ENCODE measurements around the gene POLR1G. TPM values are rescaled to one million over a fixed set of nuclear protein-coding genes. Genes with fewer than 3 reads are reported as not detected.

The POLR1G gene
- total RNA-seq, 2 donors from 2014 or later: 5.5 to 5.6 TPM

DNA sequence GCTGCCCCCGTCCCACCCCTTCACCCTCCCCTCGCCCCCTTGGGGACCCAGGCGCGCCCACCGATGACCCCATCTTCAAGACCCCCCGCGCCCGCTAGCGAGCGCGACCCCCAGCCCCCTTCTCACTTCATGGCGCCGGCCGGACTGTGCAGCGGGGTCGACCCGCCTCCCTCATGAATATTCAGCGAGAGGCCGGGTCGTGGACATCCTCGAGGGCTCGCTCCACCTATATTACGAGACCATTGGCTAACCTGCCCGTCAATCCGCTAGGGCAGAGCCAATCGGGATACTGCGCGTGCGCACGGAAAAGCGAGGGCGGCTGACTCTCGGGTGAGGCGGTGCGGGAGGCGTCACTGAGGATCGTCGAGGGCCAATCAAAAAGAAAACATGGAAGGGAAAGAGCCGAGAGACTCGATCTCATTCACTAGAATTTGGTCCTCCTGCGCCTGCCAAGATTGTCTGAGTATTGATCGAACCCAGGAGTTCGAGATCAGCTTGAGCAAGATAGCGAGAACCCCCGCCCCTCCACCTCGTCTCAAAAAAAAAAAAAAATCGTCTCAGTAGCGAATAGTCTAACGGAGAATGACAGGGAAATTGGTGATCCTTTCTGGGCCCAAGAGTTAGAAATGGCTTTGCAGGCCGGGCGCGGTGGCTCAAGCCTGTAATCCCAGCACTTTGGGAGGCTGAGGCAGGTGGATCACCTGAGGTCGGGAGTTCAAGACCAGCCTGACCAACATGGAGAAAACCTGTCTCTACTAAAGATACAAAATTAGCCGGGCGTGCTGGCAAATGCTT lies 35.8 kb upstream of the POLR1G start, which contains the start of gene ERCC2:
TSS of gene ERCC2 (minus strand) at position 164 of the 795 bp plus-strand sequence. CDS start at position 131, 33 bp downstream.
- peak within 1 kb of the TSS; percentile 96 for H3K4me3 ChIP-seq

DNA sequence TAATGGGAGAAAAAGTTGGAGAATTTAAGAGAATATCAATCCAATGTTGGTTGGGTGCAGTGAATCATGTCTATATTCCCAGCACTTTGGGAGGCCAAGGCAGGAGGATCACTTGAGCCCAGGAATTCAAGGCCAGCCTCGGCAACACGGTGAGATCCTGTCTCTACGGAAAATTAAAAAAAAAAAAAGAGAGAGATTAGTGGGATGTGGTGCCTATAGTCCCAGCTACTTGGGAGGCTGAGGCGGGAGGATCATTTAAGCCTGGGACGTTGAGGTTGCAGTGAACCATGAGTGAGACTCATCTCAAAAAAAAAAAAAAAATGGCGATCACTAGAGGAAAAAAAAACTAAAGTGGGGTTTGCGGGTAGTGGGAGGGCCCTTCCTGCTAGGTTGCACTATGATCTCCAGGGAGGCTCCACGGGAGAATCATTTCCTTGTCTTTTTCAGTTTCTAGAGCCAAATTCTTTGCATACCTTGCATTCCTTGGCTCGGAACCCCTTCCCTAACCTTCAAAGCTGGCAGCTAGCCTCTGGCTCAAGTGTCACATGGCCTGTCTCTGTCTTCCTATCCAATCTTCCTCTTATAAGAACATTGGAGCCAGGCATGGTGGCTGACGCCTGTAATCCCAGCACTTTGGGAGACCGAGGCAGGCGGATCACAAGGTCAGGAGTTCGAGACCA lies 30.3 kb upstream of the POLR1G start:
- H3K4me1 ChIP-seq: peaks cover 0 to 11% of the 10 kb centered on the region in 2 donors
- TF ChIP-seq CTCF (IDR thresholded peaks at IDR 0.05): no peak
- no peak overlapping the region for H3K4me3 ChIP-seq
- peaks cover 1% of the 10 kb centered on the region for H3K36me3 ChIP-seq
- no peaks in the 10 kb centered on the region for H3K9me3 ChIP-seq
- peak; percentile 72 for DNase-seq (ENCODE audit: low spot score)
- H3K27ac ChIP-seq: peak overlapping the region; percentile 35 to 61
- no peaks in the 10 kb centered on the region for H3K27me3 ChIP-seq

More for the DNA sequence above, 35.8 kb upstream of the POLR1G start, which contains the start of gene ERCC2:
- Histone ChIP-seq H3K4me1 (peaks cover 0 to 12% of the 10 kb centered on the region in 2 donors), H3K36me3 (no peaks in the 10 kb centered on the region), H3K27me3 (no peaks in the 10 kb centered on the region), H3K9me3 (no peaks in the 10 kb centered on the region), H3K27ac (peak within 1 kb of the TSS; percentile 72 to 81)
- no peak for TF ChIP-seq CTCF (IDR thresholded peaks at IDR 0.05)
- DNase-seq (ENCODE audit: low spot score): peak; percentile 99

DNA sequence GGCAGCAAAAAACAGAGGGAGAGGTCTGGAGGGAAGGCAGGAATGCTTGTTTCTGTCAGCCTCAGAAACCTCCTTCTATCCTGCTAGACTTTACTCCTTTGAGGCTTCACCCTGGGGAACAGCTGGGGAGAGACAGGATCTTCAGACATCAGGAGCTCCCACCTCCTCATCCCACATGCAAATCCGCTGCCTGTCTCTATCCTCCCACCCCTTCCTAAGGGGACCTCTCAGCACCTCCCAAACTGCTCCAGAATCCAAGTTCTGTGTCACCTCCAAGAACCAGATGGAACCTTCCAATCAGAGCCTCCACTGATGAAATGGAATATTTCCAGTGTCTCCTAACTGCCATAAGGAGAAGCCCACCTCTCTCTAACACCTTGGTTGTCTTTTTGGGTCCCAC lies 26.3 kb upstream of the POLR1G start:
- Histone ChIP-seq H3K36me3 (peaks cover 5% of the 10 kb centered on the region), H3K27me3 (no peaks in the 10 kb centered on the region), H3K4me1 (peaks cover 0 to 13% of the 10 kb centered on the region in 2 donors), H3K9me3 (no peaks in the 10 kb centered on the region), H3K27ac (no peak overlapping the region), H3K4me3 (no peak overlapping the region)
- no peak for TF ChIP-seq CTCF (IDR thresholded peaks at IDR 0.05)
- no peak for DNase-seq (ENCODE audit: low spot score)

DNA sequence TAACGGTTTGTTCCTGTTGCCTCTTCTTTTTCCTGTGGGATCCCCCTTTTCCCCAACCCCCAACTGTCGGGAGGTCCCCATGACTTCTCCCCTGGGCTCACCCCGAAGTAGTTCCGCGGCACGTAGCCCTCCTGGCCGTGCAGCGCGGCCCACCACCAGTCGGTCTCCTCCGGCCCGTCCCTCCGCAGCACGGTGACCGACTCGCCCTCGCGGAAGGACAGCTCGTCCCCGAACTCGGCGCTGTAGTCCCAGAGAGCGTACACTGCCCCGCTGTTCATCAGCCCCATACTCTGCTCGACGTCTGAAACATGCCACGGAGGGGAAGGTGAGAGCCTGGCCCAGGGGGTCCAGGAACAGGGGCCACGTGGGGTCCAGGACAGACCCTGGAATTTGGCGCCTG lies 24.0 kb upstream of the POLR1G start:
- Histone ChIP-seq H3K27ac (no peak overlapping the region), H3K36me3 (peaks cover 5% of the 10 kb centered on the region), H3K4me3 (no peak overlapping the region), H3K9me3 (no peaks in the 10 kb centered on the region), H3K4me1 (peaks cover 0 to 13% of the 10 kb centered on the region in 2 donors), H3K27me3 (no peaks in the 10 kb centered on the region)
- TF ChIP-seq CTCF (IDR thresholded peaks at IDR 0.05): no peak
- DNase-seq (ENCODE audit: low spot score): no peak

DNA sequence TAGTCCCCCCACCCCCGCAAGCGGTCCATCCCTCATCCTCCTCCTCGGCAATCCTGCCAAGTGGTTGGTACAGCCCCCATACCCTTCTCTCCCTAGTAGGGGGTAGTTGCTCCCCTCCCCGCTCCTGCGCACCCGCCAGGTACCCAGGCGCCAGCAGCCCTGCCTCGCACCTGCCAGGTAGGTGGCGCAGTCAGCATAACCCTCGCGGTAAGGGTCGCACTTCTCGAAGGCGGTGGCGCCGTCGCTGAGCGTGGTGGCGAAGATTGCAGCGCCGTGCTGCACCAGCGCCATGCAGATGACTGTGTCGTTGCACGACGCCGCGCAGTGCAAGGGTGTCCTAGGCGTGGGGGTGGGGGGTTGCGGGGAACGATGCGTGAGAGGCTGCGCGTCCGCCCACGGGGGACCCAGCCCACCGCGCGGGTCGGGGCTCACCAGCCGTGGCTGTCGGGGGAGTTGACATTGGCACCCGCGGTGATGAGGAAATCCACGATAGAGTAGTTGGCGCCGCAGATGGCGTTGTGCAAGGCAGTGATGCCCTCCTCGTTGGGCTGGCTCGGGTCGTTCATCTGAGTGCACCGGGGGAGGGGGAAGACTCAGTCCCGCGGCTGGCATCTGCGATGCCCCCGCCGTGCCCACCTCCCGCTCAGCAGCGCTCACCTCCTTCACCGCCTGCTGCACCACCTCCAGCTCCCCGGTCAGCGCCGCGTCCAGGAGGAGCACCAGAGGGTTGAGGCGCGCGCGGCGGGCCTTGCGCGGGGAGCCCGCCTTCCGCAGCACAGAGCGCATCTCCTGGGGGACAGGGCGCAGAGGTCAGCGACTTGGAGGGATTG lies 20.8 kb upstream of the POLR1G start:
- DNase-seq (ENCODE audit: low spot score): no peak
- H3K36me3 ChIP-seq: peaks cover 5% of the 10 kb centered on the region
- H3K9me3 ChIP-seq: no peaks in the 10 kb centered on the region
- TF ChIP-seq CTCF (IDR thresholded peaks at IDR 0.05): no peak
- H3K27me3 ChIP-seq: no peaks in the 10 kb centered on the region
- H3K27ac ChIP-seq: no peak overlapping the region
- H3K4me3 ChIP-seq: no peak overlapping the region
- peaks cover 0 to 13% of the 10 kb centered on the region in 2 donors for H3K4me1 ChIP-seq

All from right atrium auricular region (tissue), 2 donors.